Left renal pelvis (tissue), 4 donors: ENCODE results near the gene SAT2. TPM values are rescaled to one million over a fixed set of nuclear protein-coding genes. Genes with fewer than 3 reads are reported as not detected.
"Not testable (repeated sequence)": the region's sequence is repeated elsewhere in the genome, so short reads cannot be mapped to it uniquely, and the experiment has no call there.

Experiments used
- DNase-seq, 4 donors: peaks; one replicate each; pipeline ENCODE4 v3.0.0-alpha.2; 2013; ENCODE audit warnings: low read depth in 4 of 4, low spot score in 3 of 4
- polyA plus RNA-seq, 4 donors: library from polyadenylated mRNA; unstranded; fragments of 120-200 nt; gene quantifications; one replicate each; pipeline ENCODE4 v1.2.1, GENCODE V29; 2013; ENCODE audit not compliant: insufficient read length in 4 of 4

The SAT2 gene
- polyA plus RNA-seq = 100 to 1,000 TPM in 3 of 4 donors, 10 to 100 TPM in 1; 86.6 to 152 (median 114) TPM

GRCh38 chr17:7627250-7628121 lies at the start of gene SAT2:
Gene SAT2 (minus strand): TSS chr17:7627821. CDS start chr17:7627635, 186 bp downstream.
- peak; percentile 83 to 92 (median 89) for DNase-seq

GRCh38 chr17:7676533-7676932 lies 48.9 kb upstream of the SAT2 start:
- DNase-seq = no peak

DNA sequence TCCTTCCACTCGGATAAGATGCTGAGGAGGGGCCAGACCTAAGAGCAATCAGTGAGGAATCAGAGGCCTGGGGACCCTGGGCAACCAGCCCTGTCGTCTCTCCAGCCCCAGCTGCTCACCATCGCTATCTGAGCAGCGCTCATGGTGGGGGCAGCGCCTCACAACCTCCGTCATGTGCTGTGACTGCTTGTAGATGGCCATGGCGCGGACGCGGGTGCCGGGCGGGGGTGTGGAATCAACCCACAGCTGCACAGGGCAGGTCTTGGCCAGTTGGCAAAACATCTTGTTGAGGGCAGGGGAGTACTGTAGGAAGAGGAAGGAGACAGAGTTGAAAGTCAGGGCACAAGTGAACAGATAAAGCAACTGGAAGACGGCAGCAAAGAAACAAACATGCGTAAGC lies 47.3 kb upstream of the SAT2 start:
- no peak for DNase-seq

- DNase-seq = no peak
Measured at GRCh38 chr17:7673239-7673638, 45.6 kb upstream of the SAT2 start.

- DNase-seq = no peak
Measured at GRCh38 chr17:7668482-7668881, 40.9 kb upstream of the SAT2 start.

- DNase-seq = no peak
Measured at GRCh38 chr17:7667656-7668406, 40.2 kb upstream of the SAT2 start.

DNA sequence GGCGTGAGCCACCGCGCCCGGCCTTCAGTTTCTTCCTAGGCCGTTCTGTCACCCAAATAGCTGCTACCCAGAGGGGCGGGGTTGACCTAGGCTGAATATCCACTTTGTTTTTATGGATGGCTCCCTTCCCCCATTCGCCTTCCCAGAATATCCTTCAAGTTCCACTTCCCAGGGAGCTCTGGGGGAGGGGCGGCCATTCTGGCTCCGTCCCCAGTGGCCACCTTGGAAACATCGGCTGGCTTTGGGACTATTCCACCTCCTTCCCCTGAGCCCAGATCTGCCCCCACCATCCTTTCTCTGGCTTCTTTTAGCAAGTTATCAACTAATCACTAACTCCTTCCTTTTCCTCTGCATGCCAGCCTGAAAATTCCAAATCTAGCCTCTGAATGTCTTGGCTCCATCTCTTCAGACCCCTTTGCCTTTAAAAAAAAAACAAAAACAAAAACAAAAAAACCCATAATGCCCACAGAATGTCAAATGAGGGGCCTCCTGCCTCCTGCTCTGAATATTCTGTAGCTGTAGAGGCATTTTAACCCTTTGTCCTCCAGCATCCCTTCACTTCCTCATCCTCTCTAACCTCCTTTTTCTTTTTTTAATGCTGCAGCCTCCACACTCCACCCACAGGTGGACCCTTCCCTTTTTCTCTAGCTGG lies 29.5 kb upstream of the SAT2 start:
- DNase-seq = peak in 3 of 4 donors; percentile 42 to 57 (median 53)

GRCh38 chr17:7655541-7655840 lies 27.9 kb upstream of the SAT2 start:
- no peak for DNase-seq

DNA sequence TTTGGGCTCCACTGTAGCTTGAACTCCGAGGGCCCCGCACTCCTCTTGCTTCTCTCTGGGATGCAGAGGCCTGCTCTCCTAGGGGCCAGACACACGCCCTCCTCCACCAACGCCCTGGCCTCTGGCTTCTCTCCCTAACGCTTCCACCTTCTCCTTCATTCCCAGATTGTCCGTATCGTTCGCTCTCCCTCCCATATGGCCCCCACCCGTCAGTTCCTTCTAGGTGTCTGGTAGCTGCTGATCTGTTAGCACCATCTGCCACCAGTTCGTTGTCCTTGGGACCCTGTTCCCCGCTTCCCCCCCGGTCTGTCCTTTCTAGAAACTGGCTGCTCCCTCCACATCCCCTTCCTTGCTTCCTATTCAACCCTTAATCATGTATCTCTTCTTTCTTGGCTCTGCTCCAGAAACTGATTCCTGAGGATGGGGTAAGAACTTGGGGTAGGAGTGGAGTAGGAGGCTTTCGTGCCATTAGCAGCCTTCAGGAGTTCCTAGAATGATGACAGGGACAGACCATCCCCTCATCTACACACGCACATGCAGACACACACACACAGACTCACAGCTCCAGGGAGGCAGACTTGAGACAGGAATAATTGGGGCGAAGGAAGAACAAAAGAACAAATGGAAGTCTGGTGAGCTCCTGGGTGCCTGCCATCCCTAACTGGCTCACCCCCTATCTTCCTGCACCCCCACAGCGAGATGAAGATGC lies 27.4 kb upstream of the SAT2 start:
- no peak for DNase-seq

- no peak for DNase-seq
Measured at GRCh38 chr17:7652388-7653356, 25.1 kb upstream of the SAT2 start.

- peak in 3 of 4 donors; percentile 52 to 63 (median 59) for DNase-seq
Measured at GRCh38 chr17:7651665-7652387, 24.2 kb upstream of the SAT2 start.

- no peak for DNase-seq
Measured at GRCh38 chr17:7651097-7651664, 23.6 kb upstream of the SAT2 start.

GRCh38 chr17:7650509-7651096 lies 23.0 kb upstream of the SAT2 start, which contains the start of gene ATP1B2:
Gene ATP1B2 (plus strand): TSS chr17:7650926. CDS start chr17:7651519, 593 bp downstream.
- DNase-seq = peak in 1 of 4 donors; percentile 39

DNA sequence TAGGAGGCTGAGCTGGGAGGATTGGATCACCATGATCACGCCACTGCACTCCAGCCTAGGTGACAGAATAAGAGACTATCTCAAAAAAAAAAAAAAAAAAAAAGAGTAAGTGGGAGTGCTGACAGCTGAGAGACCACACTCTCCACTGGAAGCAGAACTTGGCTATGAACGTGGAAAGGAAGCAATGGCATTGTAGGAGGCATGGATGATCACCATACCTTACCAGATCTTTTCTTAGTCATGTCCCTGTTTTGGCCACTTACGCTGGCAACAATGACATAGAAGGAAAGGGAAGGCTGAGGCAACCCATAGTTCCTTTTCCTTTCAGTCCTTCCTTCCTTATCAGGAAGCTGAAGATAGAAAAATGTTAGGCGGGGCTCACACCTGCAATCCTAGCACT lies 19.4 kb upstream of the SAT2 start:
- no peak for DNase-seq

DNA sequence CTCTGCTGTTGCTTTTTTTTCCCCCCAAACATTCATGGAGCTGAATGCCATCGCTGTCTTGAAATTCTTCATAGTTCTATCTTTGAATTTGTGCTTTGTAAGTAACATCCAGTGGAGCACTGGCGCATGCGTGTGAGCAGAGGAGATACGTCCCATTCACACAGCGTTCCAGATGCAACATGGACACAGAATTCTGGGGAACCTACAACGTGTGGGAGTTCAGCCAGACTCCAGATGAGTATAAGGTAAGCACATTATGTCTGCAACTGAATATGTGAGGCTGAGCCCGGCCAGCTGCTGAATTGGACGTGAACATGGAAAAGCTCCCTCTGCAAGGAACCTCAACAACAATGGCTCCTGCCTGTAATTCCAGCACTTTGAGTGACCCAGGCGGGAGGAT lies 18.8 kb upstream of the SAT2 start:
- no peak for DNase-seq

GRCh38 chr17:7644775-7645174 lies 17.2 kb upstream of the SAT2 start:
- DNase-seq = no peak

- not testable (repeated sequence) for DNase-seq
Measured at GRCh38 chr17:7641635-7642034, 14.0 kb upstream of the SAT2 start.

DNA sequence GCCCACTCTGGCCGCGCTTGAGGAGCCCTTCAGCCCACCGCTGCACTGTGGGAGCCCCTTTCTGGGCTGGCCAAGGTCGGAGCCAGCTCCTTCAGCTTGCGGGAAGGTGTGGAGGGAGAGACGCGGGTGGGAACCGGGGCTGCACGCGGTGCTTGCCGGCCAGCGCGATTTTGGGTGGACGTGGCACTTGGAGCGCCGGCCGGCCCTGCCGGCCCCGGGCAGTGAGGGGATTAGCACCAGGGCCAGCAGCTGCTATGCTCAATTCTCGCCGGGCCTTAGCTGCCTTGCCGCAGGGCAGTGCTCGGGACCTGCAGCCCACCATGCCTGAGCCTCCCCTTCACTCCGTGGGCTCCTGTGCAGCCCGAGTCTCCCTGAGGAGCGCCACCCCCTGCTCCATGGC lies 13.2 kb upstream of the SAT2 start:
- DNase-seq = no peak
